ENCODE measurements around the gene IGSF10.
A peak's percentile ranks its signal among the peaks of the same experiment; 100 is the strongest.

Gene IGSF10

DNA sequence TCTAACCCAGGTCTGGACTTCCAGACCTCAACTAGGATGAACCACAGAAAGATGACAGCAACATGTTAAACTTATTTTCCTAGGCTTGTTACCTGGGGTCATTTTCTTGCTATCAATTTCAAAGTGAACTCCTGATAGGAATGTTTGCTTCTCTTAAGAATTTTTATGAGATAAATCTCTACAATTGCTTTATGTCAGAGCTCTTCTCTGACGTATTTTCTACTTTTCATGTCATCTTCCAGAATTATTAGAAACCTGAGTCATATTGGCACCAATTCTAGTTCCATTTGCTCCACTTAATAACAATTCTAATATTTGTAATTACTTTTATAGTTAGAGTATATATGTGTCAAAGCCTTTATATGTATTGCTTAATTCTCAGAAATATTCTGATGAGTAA, 2.1 kb upstream of the IGSF10 start:
- DNase-seq: no peak

DNA sequence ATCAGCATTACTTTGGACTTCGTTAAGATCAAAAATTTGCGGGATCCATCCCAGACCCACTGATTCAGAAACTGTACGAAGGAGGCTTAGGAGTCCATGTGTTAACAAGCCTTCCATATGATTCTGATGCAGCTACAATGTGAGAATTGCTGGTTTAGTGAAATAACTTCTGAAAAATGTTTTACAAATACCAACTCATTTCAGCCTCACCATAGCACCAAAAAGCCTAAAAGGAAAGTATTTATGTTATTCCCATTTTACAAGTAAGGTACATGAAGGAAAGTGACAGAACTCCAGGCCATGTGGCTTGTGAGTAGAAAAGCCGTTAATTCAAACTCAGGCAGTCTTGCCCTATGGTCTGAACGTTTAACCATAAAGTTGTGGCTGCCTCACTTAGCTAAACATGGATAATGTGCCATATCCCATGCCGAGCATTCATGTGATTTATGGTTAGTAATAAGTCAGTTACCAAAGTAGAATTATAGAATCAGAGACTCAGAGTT, 1.5 kb upstream of the IGSF10 start:
- no peak for DNase-seq

DNA sequence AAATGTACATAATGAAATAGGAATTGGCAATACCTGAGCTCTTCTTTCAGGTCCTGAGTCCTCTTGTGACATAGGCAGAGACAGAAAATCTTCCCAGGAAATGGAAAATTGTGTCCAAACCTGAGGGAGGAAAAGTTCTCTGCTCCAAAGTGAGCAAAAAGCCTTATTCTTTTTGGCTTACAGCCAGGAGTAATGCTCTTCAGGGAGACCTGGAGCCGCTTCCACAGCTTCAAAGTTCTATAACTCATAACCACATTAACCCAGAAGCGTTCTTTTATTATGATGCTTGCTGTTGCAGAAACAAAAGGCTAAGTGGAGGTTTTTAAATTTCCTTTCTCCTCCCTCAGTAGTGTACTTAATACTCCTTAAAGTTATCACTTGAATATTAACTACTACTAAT, 633 bp downstream of the IGSF10 start:
- peak; percentile 31 for DNase-seq

DNA sequence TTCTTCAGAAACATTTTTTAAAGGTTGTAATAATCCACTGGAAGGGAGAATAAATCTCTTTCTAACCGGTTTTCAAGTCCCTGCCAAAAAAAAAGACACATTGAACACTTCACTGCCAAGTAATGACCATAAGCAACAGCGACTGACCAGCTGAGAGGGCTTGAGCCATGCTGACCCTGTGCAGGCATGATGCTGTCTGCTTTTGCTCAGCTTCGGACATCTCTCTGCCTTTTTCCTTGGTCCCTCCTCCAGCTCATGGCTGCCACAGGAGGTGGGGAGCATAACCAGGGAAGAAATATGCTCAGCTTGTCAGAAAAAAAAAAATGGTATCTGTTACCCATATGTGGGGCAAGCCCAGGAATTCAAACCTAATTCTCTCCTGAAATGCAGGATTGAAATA, 1.5 kb downstream of the IGSF10 start:
- DNase-seq: no peak

DNA sequence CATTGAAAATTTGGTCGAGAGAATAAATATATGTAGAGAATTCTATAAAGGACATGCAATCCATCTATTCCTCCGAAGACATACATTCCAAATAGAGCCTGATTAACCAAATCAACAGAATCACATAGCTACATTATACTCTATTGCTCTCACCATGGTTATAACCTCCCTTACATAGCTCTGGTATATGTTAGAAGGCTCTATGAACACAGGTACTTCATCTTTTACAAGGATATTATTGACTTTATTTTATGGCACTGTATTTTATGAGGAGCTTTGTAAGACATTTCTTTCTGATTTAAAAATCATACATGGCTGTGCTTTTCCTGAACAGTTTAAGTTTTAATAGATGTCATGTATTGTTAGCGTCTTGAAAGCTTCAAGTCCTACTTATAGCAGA, 4.8 kb downstream of the IGSF10 start:
- no peak for DNase-seq

DNA sequence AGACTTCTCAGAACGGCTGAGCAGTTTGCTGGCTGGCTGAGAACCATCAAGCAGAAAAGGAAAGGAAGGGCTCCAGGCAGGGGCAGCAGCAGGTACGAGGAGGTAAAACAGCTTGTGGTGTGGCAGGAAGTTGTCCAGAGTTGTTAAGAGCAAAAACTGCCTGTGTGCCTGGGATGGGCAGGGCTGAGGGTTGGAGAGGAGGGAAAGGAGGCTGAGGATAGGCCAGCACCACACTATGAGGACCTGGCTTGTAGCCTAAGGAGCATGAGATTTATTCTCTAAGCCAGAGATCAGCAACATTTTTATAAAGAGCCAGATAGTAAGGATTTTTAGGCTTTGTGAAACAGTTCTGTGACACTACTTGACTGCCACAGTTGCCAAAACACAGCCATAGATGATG, 8.0 kb downstream of the IGSF10 start:
- no peak for DNase-seq

DNA sequence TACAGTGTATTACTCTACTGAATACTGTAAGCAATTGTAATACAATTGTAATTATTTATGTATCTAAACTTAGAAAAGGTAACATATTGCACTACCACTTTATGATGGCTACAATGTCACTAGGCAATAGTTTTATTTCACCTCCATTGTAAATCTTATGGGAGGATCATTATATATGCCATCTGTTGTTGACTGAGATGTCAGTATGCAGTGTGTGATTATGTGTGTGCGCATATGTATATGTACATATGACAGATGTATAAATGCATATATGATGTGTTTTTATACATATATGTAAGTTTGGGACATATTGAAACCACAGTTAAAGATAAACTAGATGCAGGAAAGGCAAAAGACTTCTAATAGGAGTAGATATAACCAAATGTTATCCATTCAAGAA, 8.5 kb downstream of the IGSF10 start:
- no peak for DNase-seq

DNA sequence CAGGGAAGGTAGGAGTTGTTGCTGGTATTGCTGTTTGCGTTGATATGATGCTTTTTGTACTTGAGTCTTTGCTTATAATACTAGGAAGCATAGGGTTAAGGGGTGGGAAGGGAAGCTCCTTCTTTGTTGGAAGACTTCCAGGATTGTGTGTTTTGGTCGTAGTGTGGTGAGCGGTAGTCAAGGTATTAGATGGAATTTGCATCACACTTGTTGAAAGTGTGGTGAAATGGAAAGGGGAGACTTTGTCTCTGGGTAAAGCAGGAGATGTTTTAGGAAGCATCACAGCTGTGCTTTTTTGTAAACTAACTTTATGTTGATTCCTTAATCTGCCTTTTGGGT, 14.9 kb downstream of the IGSF10 start:
- DNase-seq: no peak

DNA sequence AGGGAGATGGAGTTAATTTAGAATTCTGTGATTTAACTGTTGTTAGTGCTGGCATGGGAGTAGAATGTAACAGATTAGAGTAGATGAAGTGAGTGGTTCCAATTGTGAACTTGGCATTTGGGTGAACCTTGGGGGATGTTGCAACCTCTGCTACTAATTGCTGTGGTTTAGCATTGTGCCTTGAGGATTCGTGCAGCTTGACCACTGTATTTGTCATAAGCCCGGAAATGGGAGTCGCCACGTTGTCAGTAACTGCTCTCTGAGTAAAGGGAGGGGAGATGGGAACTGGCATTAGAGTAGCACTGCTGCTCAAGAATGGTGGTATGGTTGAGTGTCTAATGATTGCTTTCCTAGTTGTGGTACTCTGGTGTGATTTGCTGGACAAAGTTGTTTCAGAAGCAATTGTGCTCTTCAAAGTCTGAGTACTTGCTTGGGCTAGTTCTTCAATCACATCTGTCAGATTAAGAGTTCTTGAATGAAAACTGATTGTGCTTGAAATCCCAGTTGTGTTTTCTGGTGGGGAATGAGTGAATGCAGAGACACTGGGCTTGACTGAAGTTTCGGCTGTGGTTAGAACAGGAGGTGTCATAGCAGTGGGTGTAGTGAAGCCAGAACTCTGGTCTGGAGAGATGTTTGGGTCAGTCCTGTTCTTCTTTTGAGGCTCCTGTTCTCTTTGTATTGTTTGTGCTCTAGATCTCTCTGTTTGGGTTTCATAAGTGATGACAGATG, 15.4 kb downstream of the IGSF10 start:
- no peak for DNase-seq

DNA sequence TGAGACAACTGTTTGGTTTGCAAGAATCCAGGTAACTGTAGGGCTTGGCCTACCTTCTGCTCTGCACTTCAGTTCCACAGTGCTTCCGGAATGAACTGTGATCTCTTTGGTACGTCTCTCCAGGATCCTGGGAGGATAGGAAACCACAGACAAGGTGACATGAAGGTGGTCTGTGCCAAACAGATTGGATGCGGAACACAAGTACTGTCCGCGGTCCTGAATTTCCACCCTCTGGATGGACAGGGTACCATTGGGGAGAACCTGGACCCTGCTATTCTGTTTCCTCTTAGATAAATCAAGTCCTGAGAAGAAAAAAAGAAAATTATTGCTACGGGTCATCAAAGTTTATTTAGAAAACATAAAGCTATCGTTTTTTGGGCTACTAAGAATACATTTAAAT, 17.3 kb downstream of the IGSF10 start:
- no peak for DNase-seq

DNA sequence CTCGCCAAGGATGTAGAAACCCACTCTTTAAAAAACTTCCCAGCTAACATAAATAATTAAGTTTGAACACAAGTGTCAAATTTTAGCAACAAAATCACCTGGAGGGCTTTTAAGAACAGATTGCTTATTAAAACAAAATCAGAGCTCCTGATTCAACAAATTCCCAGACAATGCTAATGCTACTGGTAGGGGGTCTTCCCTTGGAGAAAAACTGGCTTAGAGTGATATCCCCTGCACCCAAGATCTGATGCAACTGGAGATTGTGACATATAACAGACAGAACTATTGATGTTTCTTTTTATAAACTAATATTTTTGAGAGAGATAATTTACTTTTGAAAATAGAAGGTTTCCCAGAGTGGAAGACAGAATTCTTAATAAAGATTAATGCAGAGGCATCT, 19.9 kb downstream of the IGSF10 start:
- DNase-seq: no peak

DNA sequence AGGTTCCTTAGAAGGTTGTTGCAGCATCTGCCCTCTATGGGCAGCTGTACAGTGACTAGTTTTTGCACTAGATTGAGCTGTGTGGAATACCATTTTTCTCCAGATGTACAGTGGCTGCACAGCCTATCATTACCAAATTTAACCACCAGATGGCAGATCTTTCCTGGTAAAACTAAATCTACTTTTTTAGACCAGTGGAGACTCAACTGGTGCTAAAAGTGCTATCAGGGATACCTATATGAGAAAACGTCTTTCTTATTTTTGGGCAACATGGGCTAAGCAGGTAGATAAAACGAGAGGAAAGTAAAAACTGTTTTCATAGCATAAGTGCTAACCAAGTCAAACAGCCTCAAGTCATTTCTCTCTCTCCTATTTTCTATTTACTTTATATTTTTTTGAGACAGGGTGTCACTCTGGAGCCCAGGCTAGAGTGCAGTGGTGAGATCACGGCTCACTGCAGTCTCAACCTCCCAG, 21.2 kb downstream of the IGSF10 start:
- peak; percentile 77 for DNase-seq

DNA sequence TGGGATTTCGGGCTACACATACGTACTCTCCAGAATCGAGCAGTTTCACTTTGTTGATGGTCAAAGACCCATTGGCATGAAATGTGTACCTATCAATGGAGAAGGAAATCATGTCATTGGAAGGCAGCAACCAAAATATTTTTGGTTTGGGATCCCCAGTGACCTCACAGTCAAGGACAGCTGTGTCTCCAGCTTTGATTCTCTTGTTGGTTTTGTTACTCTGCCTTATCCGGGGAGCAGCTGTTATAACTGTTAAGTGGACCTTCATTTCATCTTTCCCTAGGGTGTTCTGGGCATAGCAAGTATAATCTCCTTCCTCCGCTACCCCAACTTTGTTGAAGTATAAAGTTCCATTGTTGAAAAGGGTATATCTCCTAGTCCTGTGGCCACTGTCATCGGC, 23.0 kb downstream of the IGSF10 start:
- no peak for DNase-seq

DNA sequence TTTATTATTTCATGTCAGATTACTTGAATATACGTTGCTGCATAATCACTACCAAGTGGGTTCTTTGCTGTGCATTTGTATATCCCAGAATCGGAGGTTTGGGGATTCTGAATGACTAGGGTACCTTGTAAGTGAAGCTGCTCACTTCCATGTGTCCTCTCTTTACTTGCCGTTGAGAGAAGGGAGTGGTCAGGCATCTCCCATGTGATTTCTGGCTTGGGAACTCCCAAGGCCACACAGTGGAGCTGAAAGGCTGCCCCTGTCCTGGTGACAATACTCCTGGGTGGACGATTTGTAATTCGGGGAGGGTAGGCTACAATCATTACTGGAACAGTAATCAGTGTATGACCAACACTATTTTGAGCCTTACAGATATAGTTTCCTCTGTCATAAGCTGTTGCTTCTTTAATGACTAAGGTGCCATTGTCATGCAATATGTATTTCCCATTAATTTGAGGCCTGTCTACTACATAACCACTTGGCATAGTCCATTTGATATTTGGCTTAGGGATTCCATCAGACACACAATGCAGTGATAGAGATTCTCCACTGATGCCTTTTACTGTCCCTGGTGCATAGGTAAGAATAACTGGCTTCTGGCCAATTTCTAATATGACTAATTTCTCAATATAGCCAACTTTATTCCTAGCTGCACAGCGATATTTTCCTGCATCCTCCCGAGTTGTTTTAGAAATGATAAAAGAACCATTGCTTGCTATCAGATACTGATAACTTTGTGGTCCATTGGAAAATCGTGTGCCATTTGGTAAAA, 24.0 kb downstream of the IGSF10 start:
- no peak for DNase-seq

DNA sequence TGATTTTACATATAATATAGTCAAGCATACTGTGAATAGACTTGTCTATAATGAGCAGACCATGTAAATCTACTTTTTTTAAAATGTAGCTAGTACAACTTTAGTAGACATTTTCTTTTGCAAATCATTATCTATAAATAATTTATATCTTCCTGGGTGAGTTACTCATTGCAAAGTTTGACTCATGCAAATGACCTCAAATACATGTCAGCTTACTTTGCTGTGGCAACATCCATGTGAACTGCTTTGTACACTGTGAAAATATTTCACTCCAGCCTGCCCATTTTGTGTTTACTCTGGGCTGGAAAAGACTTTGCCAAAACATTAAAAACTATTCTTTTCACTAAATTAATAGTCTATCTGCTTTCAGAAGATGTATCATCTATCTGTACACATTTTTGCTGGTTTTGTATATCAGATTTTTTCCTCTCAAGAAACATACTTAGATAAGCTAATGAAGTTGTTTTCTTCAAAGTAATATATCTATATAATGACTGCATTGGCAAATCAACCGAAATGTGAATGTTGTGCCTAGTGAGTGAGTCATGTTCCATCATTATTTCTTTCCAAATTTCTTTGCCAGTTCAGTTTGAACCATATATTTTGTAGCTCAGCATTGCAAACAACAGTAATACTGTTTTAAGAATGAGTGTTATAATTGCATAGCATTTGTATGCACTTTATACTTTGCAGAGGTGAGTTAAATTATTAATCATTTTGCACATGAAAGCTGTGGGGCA, 26.5 kb downstream of the IGSF10 start:
- no peak for DNase-seq

DNA sequence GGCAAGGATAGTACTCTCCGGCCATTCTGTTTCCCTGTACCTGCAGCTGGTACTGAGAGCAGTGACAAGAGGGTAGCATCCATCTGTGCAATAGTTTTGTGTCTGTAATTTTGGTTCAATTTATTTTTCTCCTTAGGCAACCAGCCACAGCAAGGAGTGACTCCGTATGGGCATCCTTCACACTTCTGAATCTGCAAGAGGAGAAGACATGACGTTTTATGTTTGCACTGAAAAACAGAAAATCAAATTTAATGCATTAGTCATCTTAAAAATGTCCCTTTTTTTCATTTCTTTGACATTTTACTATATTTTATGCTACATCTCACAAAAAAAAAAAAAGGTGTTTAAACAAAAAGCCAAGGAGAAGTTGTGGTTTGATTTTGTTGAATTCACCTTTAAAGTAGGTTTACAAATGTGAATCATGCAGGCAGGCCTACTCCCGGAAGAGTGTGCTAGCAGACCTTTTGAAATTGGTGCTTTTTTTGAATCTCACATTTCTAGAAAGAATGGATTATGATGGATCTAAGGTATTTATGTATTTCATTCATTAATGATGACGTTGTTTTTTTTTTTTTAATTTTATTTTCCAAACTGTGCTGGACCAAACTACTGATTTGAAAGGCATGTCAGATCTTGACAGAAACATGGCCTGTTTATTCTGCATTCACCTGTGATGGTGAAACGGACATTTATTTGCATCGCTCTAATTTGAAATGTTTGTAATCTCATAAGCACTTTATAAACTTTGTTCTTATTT, 28.1 kb downstream of the IGSF10 start:
- DNase-seq: no peak

DNA sequence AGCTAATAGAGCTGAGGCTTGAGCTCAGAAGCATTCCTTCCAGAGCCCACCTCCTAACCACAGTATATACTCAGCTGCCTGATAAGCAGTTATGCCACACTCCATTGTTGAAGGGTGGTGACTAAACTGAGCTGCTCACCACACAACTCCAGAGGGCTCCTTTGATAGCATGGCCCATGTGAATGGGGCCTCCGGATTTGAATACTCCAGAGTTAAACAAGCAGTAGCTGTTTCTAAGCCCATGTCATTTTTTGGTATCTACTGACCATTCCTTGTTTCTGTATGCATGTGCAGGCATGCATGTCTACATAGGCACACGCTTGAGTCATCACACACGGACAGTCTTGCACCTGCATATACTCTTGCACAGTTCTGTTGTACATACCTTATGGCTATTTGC, 28.9 kb downstream of the IGSF10 start:
- no peak for DNase-seq

DNA sequence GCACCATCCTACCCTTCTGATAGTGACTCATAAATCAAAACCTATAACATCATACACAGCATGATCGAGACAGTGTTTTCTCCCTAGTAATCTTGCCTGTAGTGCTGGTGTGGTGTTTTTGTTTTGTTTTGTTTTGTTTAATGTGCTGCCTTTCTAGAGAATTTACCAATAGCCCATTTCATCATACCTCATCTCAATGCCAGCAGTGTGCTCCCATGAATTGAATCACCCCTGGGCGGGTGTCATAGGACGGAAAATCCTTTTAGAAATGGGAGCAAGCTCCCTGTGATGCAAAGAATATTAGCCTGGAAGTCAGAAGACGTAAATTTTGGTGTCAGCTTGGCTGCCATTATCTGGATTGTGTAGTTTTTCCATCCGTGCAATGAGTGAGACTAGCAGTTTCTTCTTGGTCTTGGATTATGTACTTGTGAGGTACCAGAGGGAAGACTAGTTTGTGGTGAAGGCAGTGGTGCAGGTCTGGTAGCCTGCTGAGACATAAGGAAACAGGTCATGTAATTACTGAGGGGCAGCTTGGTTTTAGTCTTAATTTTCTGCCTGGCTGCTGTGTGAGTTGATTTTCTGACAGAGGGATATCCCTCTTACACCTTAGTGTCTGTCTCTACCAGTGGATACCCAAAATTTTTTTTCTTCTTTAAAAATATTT, 29.9 kb downstream of the IGSF10 start:
- DNase-seq: no peak

DNA sequence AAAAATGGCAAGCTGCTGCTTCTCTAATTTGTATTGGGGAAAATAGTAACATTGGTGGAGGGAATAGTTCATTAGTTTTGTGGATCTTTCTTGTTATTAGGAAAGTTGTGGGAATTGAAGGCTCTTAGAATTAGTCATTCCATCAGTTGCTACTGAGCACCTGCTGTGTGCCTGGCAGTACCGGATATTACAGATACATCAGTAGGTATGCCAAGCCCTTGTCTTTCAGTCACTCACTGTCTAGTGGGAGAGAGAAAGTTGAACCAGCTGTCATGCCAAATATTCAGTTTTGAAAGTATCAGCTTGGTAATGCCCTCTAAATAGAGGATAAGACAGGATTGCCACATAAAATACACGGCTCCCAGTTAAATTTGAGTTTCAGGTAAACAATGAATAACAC, 32.5 kb downstream of the IGSF10 start:
- DNase-seq: no peak

DNA sequence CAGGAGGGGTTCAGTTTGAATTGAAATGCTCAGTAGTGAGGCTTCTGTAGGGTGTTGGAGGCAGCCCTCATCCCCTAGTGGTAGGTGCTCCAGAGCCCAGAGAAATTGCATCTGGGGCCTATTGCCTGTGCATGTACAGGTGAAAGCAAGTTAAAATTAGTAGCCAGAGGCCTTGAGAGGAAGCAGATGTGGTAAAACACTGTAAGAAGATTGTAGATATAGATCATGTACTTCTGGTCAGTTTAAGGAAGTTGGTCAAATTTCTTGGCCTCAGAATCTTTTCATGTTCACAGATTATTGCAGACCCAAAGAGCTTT, 34.6 kb downstream of the IGSF10 start:
- DNase-seq: no peak

DNA sequence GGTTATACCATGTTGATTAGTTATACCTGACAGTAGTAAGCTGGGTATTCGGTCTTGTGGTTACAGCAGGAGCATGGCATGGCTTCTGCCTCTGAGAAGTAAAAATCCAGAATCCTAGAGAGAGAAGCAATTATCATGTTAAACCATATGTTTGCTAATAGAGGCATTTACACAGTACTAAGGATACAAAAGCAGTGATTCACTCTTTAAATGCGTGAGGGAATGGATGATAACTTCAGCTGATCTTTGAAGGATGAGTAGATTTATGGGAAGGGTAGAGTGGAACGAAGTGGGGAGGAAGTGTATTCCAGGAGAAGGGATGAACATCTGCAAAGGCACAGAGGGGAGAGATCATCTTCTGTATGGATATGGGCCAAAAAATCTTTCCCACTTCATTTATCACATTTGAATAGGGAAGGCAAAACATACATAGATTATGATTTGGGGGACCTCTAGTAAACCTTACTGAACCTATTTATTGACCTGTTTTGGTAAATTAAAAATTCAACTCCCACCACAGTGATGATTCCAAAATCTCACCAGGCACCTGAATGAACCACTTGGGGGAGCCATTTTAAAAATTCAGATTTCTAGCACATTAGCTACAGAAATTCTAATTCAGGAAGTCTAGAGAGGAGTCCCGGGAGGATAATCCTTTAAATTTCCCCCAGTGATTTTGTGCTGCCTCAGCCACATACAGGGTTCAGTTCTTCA, 35.1 kb downstream of the IGSF10 start:
- DNase-seq: no peak

DNA sequence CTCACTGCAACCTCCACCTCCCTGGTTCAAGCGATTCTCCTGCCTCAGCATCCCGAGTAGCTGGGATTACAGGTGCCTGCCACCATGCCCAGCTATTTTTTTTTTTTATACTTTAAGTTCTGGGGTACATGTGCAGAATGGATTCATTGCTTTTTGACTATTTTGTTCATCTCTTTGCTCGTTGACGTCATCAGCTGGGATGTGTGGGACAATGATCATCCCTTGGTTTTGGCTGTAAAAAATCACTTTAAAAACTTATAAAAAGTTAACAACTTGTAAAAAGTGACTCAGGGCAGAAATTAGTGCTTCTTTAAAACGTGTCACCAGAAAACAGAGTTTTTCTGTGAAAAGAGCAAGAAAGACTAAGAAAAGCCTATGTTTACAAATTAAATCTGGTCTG, 37.8 kb downstream of the IGSF10 start:
- DNase-seq: no peak
